ENCODE data around the gene RAP1GAP2. TPM values are rescaled to one million over a fixed set of nuclear protein-coding genes. Genes with fewer than 3 reads are reported as not detected.

RAP1GAP2 gene
- total RNA-seq, 2 experiments from 2014 or later: 0.31 to 0.50 TPM

- H3K4me1 Mint-ChIP-seq (ENCODE audit: low read depth): peaks cover 3% of the 10 kb centered on the region
- TF ChIP-seq CTCF (IDR thresholded peaks at IDR 0.05): no peak
- intact Hi-C loops (cut with micrococcal nuclease): no loop called here
- no peaks in the 10 kb centered on the region for H3K27me3 Mint-ChIP-seq
- ATAC-seq (no peak), DNase-seq (no peak)
- no peak overlapping the region for H3K4me3 Mint-ChIP-seq
- H3K27ac Mint-ChIP-seq: no peak overlapping the region
- POLR2A ChIA-PET: no interaction called here
- H3K36me3 Mint-ChIP-seq (ENCODE audit: low read depth): peaks cover 8% of the 10 kb centered on the region
- CTCF ChIA-PET: no interaction called here
- peaks cover 8% of the 10 kb centered on the region for H3K9me3 Mint-ChIP-seq
Measured at GRCh38 chr17:2904135-2904534, 107.9 kb downstream of the RAP1GAP2 start.

- CTCF ChIA-PET: no interaction called here
- peaks cover 8% of the 10 kb centered on the region for H3K36me3 Mint-ChIP-seq (ENCODE audit: low read depth)
- POLR2A ChIA-PET: no interaction called here
- H3K27ac Mint-ChIP-seq: no peak overlapping the region
- intact Hi-C loops (cut with micrococcal nuclease): no loop called here
- H3K4me3 Mint-ChIP-seq: no peak overlapping the region
- peaks cover 7% of the 10 kb centered on the region for H3K4me1 Mint-ChIP-seq (ENCODE audit: low read depth)
- TF ChIP-seq CTCF (IDR thresholded peaks at IDR 0.05): no peak
- H3K9me3 Mint-ChIP-seq: peaks cover 8% of the 10 kb centered on the region
- H3K27me3 Mint-ChIP-seq: no peaks in the 10 kb centered on the region
- no peak for DNase-seq
- ATAC-seq: no peak
Measured at GRCh38 chr17:2905269-2905668, 109.0 kb downstream of the RAP1GAP2 start.

- DNase-seq (no peak), ATAC-seq (no peak)
- H3K4me3 Mint-ChIP-seq: no peak overlapping the region
- POLR2A ChIA-PET: no interaction called here
- H3K27ac Mint-ChIP-seq: no peak overlapping the region
- TF ChIP-seq CTCF (IDR thresholded peaks at IDR 0.05): no peak
- CTCF ChIA-PET: no interaction called here
- peaks cover 7% of the 10 kb centered on the region for H3K4me1 Mint-ChIP-seq (ENCODE audit: low read depth)
- intact Hi-C loops (cut with micrococcal nuclease): no loop called here
- H3K9me3 Mint-ChIP-seq: peaks cover 8% of the 10 kb centered on the region
- peaks cover 8% of the 10 kb centered on the region for H3K36me3 Mint-ChIP-seq (ENCODE audit: low read depth)
- H3K27me3 Mint-ChIP-seq: no peaks in the 10 kb centered on the region
Measured at GRCh38 chr17:2905696-2906501, 109.7 kb downstream of the RAP1GAP2 start.

- POLR2A ChIA-PET: no interaction called here
- no peak for TF ChIP-seq CTCF (IDR thresholded peaks at IDR 0.05)
- Mint-ChIP-seq H3K4me3 (no peak overlapping the region), H3K36me3 (ENCODE audit: low read depth) (peaks cover 8% of the 10 kb centered on the region), H3K27ac (no peak overlapping the region), H3K27me3 (no peaks in the 10 kb centered on the region), H3K4me1 (ENCODE audit: low read depth) (peaks cover 7% of the 10 kb centered on the region), H3K9me3 (peaks cover 8% of the 10 kb centered on the region)
- CTCF ChIA-PET: interaction anchor here (0.8 to 1.2 kb wide), 3 partner anchors 10 to 58 kb away, joined by 3 to 5 read pairs (median 3); no protein-coding TSS in a partner anchor
- intact Hi-C loops (cut with micrococcal nuclease): no loop called here
- peak; percentile 93 for ATAC-seq
- peak; percentile 52 for DNase-seq
Measured at GRCh38 chr17:2906901-2907300, 110.7 kb downstream of the RAP1GAP2 start.

GRCh38 chr17:2909175-2909845 is 113.1 kb downstream of the RAP1GAP2 start:
- peaks cover 7% of the 10 kb centered on the region for H3K4me1 Mint-ChIP-seq (ENCODE audit: low read depth)
- ChIA-PET CTCF (interaction anchor here (0.6 to 1.1 kb wide), 2 partner anchors 21 to 61 kb away, joined by 3 to 4 read pairs; no protein-coding TSS in a partner anchor), POLR2A (no interaction called here)
- ATAC-seq: no peak
- no peaks in the 10 kb centered on the region for H3K27me3 Mint-ChIP-seq
- H3K4me3 Mint-ChIP-seq: no peak overlapping the region
- intact Hi-C loops (cut with micrococcal nuclease): no loop called here
- H3K9me3 Mint-ChIP-seq: peaks cover 8% of the 10 kb centered on the region
- no peak overlapping the region for H3K27ac Mint-ChIP-seq
- no peak for DNase-seq
- TF ChIP-seq CTCF (IDR thresholded peaks at IDR 0.05): no peak
- H3K36me3 Mint-ChIP-seq (ENCODE audit: low read depth): peaks cover 8% of the 10 kb centered on the region

Measured in activated CD8-positive, alpha-beta T cell treated with anti-CD3 and anti-CD28 coated beads for 36 hours (primary cell).